ENCODE results near the gene ODAD4. TPM values are rescaled to one million over a fixed set of nuclear protein-coding genes. Genes with fewer than 3 reads are reported as not detected.

The ODAD4 gene
- total RNA-seq, 2 donors from 2014 or later = 0.15 to 0.19 TPM

DNA sequence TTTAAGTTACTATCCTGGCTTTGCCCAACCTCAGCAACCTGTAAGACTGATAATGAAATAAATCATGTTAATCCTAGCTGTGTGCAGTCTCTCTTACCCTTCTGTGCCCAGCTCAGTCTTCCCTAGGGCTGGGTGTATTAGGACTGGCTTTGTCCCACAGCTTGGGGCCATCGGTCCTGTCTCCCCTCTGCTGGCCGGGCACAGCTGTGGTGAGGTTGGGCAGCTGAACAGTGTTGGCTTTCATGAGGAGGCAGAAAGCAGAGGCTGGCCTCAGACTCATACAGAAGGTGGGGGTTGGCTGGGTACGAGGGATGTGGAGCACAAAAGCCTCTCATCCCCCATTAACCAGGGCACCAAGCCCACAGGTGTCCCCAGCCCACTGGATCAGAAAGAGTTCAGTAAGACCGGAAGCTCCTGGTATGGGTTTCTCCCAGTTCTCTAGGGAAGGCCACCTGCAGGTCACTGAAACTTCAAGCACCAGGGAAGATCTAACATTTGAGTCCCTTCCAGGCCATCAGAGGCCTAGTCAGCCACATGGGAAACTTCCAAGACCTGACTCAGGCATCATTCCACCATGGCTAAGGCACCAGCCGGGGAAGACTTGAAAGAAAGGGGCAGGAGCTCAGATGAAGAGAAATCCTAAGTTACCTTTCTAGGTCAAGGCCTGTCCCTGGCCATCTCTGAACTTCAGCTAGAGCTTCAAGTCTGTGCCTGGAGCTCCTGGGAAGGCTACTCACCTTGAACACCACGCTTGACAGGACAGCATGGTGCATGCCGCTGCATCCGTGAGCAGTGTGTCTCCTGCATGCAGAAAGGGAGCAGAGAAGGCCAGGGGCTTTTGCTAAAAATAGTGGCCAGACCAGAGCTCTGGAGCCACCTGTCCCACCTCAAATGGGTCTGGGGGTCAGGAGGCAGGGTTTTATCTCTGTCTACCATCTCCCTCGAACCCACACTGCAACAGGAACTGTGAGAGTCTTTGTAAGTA lies 45.0 kb downstream of the ODAD4 start:
- no peak overlapping the region for H3K27ac ChIP-seq
- H3K9ac ChIP-seq (ENCODE audit: low read depth in 2 of 2, low read length in 2 of 2) = peak overlapping the region in 1 of 2 donors; percentile 5
- no peaks in the 10 kb centered on the region for H3K9me3 ChIP-seq
- TF ChIP-seq, protein P1, sequence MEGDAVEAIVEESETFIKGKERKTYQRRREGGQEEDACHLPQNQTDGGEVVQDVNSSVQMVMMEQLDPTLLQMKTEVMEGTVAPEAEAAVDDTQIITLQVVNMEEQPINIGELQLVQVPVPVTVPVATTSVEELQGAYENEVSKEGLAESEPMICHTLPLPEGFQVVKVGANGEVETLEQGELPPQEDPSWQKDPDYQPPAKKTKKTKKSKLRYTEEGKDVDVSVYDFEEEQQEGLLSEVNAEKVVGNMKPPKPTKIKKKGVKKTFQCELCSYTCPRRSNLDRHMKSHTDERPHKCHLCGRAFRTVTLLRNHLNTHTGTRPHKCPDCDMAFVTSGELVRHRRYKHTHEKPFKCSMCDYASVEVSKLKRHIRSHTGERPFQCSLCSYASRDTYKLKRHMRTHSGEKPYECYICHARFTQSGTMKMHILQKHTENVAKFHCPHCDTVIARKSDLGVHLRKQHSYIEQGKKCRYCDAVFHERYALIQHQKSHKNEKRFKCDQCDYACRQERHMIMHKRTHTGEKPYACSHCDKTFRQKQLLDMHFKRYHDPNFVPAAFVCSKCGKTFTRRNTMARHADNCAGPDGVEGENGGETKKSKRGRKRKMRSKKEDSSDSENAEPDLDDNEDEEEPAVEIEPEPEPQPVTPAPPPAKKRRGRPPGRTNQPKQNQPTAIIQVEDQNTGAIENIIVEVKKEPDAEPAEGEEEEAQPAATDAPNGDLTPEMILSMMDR (IDR thresholded peaks at IDR 0.05) = no peak
- H3K4me3 ChIP-seq = no peak overlapping the region
- intact Hi-C loops (cut with DNase I) = no loop called here
- H3K36me3 ChIP-seq = peaks cover 14% of the 10 kb centered on the region
- H3K27me3 ChIP-seq = no peaks in the 10 kb centered on the region
- DNase-seq = no peak
- H3K4me1 ChIP-seq = no peaks in the 10 kb centered on the region

DNA sequence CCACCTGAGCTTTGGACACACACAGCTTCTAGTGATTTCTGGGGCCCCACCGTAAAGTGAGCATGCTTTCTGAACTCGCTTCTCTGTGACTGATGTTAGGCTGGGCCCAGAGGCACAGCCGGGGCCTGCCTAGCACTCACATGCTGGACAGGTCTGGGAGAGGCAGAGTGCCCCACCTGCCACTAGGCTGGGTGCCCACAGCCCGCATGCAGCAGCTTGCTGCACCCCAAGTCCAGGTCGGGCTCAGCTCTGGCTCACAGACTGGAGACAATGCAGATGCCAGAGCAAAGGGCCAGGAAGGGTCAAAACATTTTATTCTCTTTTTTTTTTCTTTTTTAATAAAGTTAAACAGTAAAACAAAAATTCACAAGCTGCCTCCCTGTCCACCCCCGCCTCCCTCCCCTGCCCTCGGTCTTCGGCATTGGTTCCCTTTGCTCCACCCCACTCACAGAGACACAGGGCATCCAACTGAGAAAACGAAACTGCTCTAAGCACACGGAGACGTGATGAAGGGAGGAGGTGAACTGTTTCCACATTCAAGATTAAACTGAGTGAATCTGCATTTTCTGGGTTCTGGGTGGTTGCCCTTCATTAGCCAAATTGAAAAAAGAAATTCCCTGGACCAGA lies 45.8 kb downstream of the ODAD4 start:
- DNase-seq = no peak
- peaks cover 14% of the 10 kb centered on the region for H3K36me3 ChIP-seq
- H3K4me1 ChIP-seq = no peaks in the 10 kb centered on the region
- H3K9ac ChIP-seq (ENCODE audit: low read depth in 2 of 2, low read length in 2 of 2) = peak overlapping the region in 1 of 2 donors; percentile 5
- TF ChIP-seq, protein P1 (IDR thresholded peaks at IDR 0.05) = no peak
- H3K9me3 ChIP-seq = no peaks in the 10 kb centered on the region
- no peak overlapping the region for H3K4me3 ChIP-seq
- no peaks in the 10 kb centered on the region for H3K27me3 ChIP-seq
- intact Hi-C loops (cut with DNase I) = no loop called here
- no peak overlapping the region for H3K27ac ChIP-seq

DNA sequence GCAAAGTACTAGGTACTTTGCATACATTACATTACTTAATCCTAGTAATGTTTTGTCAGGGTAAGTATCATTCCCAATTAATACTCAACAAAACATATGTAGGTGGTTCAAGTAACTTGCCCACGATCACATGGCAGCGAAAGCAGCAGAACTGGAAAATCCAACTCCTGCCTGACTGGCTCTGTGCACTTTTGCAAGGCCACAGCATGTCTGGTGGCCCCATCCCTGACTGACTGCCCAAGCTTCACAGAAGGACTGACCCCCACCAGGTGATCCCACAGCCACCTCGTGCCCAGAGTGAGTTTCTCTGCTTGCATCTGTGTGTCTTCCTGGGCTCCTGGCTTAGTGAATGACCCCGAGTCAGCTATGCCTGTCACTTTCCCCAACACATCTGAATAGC lies 47.6 kb downstream of the ODAD4 start:
- intact Hi-C loops (cut with DNase I) = no loop called here
- Histone ChIP-seq H3K36me3 (peaks cover 11% of the 10 kb centered on the region), H3K27ac (no peak overlapping the region), H3K9ac (ENCODE audit: low read depth in 2 of 2, low read length in 2 of 2) (no peak overlapping the region), H3K4me3 (no peak overlapping the region), H3K27me3 (no peaks in the 10 kb centered on the region), H3K9me3 (no peaks in the 10 kb centered on the region), H3K4me1 (no peaks in the 10 kb centered on the region)
- DNase-seq = no peak
- TF ChIP-seq, protein P1 (IDR thresholded peaks at IDR 0.05) = no peak

DNA sequence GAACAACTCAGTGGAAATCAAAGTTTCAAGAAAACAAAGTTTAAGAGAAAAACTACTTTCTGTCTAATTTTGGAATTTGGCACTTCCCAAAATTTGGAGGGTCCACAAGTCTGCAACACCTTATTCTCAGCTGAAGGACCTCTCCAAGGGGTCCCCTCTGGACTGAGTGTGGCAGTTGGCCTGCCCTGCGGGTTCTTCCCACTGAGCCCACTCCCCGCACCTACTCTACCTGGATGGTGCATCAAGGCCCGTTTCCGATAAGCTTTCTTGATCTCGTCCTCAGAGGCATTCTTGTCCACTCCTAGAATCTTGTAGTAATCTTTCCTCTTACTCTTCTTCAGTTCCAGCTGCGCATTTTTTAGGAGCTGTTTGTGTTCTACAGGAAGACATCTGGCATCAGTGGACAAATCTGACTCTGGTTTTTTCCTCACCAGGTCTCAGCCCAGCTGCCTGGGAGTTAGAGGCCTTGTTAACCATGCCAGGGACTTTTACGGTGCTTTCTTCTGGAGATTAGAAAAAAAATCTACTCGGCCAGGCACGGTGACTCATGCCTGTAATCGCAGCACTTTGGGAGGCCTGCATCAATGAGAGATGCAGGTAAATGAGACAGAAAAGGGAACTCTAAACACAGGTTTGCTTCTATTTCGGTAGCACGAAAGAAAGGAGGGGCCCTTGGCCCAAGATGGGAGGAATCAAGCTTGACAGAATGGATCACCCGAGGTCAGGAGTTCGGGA lies 51.8 kb downstream of the ODAD4 start:
- intact Hi-C loops (cut with DNase I) = no loop called here

DNA sequence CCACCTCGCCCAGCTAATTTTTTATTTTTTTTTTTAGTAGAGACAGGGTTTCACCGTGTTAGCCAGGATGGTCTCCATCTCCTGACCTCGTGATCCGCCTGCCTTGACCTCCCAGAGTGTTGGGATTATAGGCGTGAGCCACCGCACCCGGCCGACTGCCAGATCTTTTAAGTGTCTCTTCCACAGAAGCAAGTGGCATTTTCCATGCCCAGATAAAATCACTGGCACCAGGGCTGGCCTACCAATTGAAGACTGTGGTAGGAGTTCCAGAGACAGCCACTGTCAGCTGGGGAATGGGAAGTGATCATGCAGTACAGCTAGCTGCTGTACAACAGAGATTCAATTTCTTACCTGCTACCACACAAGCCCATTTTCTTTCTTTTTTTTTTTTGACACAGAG lies 54.0 kb downstream of the ODAD4 start:
- intact Hi-C loops (cut with DNase I) = no loop called here
- Histone ChIP-seq H3K27me3 (no peaks in the 10 kb centered on the region), H3K4me3 (no peak overlapping the region), H3K4me1 (no peaks in the 10 kb centered on the region), H3K9me3 (no peaks in the 10 kb centered on the region), H3K27ac (no peak overlapping the region), H3K36me3 (peaks cover 11% of the 10 kb centered on the region), H3K9ac (ENCODE audit: low read depth in 2 of 2, low read length in 2 of 2) (no peak overlapping the region)
- TF ChIP-seq, protein P1 (IDR thresholded peaks at IDR 0.05) = no peak
- DNase-seq = no peak

More for the DNA sequence above, 51.8 kb downstream of the ODAD4 start:
- Histone ChIP-seq H3K9ac (ENCODE audit: low read depth in 2 of 2, low read length in 2 of 2) (no peak overlapping the region), H3K36me3 (no peaks in the 10 kb centered on the region), H3K27me3 (no peaks in the 10 kb centered on the region), H3K27ac (no peak overlapping the region), H3K4me3 (no peak overlapping the region), H3K4me1 (no peaks in the 10 kb centered on the region), H3K9me3 (no peaks in the 10 kb centered on the region)
- TF ChIP-seq, protein P1 (IDR thresholded peaks at IDR 0.05) = no peak
- no peak for DNase-seq
